ENCODE measurements around the gene ZNF232.
"Not testable (repeated sequence)": the region's sequence is repeated elsewhere in the genome, so short reads cannot be mapped to it uniquely, and the experiment has no call there.

Gene ZNF232

DNA sequence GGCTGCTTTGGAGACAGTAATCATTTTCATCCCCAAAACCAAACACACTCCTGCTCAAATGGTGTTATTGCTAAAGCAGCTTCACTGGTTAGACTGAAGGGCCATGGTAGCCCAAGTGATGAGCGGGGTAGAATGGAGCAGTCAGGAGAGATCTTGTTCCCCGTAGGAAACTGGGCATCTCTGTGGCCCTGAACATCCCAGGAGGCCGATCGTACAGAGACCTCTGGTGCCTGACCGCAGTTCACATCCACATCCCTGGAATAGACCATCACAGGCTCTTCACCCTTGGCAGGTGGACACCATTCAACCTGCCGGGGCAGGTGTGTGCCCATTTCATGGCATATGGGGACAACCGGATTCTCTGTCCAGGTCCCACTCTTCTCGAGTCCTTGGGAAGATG lies 18.1 kb upstream of the ZNF232 start:
- DNase-seq (ENCODE audit: low read depth in 2 of 2), result not testable (repeated sequence)

- no peak for DNase-seq (ENCODE audit: low read depth in 2 of 2)
Measured at GRCh38 chr17:5128905-5129535, 17.3 kb upstream of the ZNF232 start.

GRCh38 chr17:5128387-5128786 lies 16.7 kb upstream of the ZNF232 start:
- DNase-seq (ENCODE audit: low read depth in 2 of 2), result not testable (repeated sequence)

- no peak for DNase-seq (ENCODE audit: low read depth in 2 of 2)
Measured at GRCh38 chr17:5127910-5128309, 16.2 kb upstream of the ZNF232 start.

GRCh38 chr17:5126719-5127488 lies 15.2 kb upstream of the ZNF232 start:
- no peak for DNase-seq (ENCODE audit: low read depth in 2 of 2)

GRCh38 chr17:5124896-5125295 lies 13.2 kb upstream of the ZNF232 start:
- not testable (repeated sequence) for DNase-seq (ENCODE audit: low read depth in 2 of 2)

GRCh38 chr17:5124125-5124760 lies 12.6 kb upstream of the ZNF232 start:
- not testable (repeated sequence) for DNase-seq (ENCODE audit: low read depth in 2 of 2)

- no peak for DNase-seq (ENCODE audit: low read depth in 2 of 2)
Measured at GRCh38 chr17:5123343-5124124, 11.9 kb upstream of the ZNF232 start.

DNA sequence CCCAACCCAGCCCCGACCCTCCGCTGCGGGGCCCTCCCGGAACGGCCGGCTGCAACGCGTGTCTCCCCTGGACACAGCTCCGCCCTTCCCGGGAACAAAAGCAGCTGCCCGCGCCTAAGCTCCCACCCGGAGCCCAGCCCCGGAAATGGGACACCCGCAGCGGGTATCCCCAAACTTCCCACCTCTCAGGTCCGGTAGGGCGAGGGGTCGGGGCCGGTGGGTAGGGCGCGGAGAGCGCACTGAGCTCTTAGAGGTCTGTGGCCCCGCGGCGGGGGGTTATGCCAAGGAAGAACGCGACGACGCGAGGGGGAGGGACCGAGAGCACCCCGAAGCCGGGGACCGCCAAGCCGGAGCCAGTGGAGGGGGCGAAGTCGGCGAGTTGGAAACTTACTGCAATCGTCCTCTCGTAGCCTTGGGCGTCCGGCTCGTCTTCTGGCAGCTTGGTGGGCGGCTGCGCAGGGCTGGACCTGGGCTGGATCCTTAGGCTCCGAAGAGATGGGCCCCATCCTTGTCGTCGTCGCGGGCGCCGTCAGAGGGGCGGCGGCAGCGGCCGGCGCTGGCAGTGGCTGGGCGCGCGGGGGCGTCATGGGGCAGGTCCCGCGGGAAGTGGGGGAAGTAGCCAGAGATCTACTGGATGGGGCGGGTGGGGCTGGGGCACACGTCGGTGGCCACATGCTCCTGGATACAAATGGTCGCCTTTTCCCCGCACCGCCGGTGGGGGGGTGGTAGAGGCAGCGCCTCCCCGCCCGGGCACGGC lies 11.1 kb upstream of the ZNF232 start:
- DNase-seq (ENCODE audit: low read depth in 2 of 2), result no peak

DNA sequence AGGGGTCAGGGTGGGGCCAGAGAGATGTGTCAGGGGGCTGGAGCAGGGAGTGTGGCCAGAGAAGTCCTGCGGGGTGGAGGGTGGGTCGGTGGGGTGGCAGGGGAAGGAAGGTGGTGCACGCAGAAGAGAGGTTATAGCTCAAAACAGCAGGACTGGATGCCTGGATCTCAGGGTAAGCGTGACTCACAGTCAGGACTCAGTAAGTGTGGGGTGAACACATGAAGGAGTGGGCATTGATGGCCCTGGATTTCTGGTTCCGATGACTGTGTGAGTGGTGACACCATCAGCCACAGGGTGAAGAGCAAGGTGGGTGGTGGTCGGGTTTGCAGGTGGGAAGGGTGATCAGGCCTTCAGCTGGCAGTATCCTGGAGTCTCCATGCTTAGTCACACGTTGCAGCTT lies 10.4 kb upstream of the ZNF232 start:
- DNase-seq (ENCODE audit: low read depth in 2 of 2), result not testable (repeated sequence)

- DNase-seq (ENCODE audit: low read depth in 2 of 2), result no peak
Measured at GRCh38 chr17:5121186-5121841, 9.6 kb upstream of the ZNF232 start.

GRCh38 chr17:5120436-5121185 lies 8.9 kb upstream of the ZNF232 start:
- DNase-seq (ENCODE audit: low read depth in 2 of 2), result not testable (repeated sequence)

- no peak for DNase-seq (ENCODE audit: low read depth in 2 of 2)
Measured at GRCh38 chr17:5120036-5120435, 8.4 kb upstream of the ZNF232 start.

- no peak for DNase-seq (ENCODE audit: low read depth in 2 of 2)
Measured at GRCh38 chr17:5118219-5118618, 6.5 kb upstream of the ZNF232 start.

- no peak for DNase-seq (ENCODE audit: low read depth in 2 of 2)
Measured at GRCh38 chr17:5115673-5116651, 4.3 kb upstream of the ZNF232 start, which contains the start of gene USP6. USP6 (plus strand) TSS chr17:5116032; CDS start chr17:5130368, 14,336 bp downstream.

DNA sequence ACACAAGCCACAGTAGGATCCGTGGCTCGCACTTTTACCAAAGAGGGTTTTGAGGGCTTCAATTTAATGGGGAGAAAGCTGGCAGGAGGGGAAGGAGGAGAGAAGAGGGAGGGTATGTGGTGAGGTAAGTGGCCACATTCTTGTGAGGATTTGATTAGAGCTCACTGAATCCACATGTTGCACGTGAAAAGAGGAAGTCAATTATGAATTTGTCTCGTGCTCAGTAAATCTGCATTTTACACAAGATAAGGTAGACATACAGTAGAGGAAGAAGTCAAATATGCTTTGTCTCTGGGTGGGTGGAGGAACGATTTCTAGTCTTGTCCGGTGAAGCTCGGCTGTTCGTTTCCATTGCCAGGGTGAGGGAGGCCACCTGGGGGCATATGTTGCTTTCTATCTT lies 862 bp downstream of the ZNF232 start:
- DNase-seq (ENCODE audit: low read depth in 2 of 2), result no peak

DNA sequence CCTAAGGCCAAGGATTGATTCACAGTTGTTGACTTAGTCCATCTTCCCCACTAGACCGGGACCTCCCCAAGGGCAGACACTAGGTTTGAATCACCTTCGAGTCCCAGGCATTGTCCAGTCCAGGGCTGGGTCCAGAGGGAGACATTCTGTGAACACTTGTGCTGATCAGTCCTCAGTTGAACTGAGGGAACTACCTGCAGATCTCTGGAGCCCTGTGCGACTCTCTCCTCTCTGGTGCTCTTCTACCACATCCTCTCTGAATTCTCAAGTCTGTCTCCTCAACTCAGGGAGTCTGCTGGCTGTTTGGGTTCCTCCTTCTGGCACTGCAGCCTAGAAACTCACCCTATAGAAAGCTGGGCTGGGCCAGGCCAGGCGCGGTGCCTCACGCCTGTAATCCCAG lies 10.8 kb downstream of the ZNF232 start:
- DNase-seq (ENCODE audit: low read depth in 2 of 2), result no peak

DNA sequence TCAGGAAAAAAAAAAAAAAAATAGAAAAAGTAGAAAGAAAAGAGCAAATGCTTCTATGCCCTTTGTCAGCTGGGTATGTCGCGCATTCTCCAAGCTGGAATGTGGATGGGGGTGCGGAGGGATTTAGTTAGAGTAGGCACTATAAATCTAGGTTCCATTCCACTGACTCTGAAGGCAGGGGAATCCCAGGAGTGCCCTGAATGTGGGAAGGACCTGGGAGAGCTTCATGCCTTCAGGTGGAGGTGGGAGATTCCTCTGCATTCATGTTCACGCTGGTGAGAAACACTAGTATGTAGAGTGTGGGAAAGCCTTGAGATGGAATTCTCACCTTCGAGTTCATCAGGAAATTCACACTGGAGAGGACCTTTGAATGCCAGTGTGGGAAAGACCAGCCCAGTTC lies 12.4 kb downstream of the ZNF232 start:
- DNase-seq (ENCODE audit: low read depth in 2 of 2), result no peak
